HEK293T (cell line): ENCODE measurements around the gene RASL11A.

Source experiments
- CTCF ChIA-PET: fragments of 350-600 bp; formaldehyde crosslinking; extraction: SDS; loops from one replicate; lab custom pipeline; 2021; ENCODE audit warnings: antibody characterized with exemption, inconsistent platforms; lab: Yijun Ruan, JAX
- POLR2A ChIA-PET: fragments of 350-600 bp; formaldehyde crosslinking; extraction: SDS; loops from one replicate; lab custom pipeline; 2020; ENCODE audit warnings: antibody characterized with exemption, inconsistent platforms; lab: Yijun Ruan, JAX
- DNase-seq: peaks from one replicate; pipeline ENCODE4 v3.0.0; 2012; ENCODE audit warnings: mixed read lengths; ENCODE audit errors: extremely low spot score
- ARNT ChIP-seq: fragments of 450-650 bp; IDR thresholded peaks from 2 replicates; pipeline ENCODE4 v1.6.1; 2017; ENCODE audit warnings: mild to moderate bottlenecking
- BHLHE40 ChIP-seq: fragments of 450-650 bp; IDR thresholded peaks from 2 replicates; pipeline ENCODE4 v1.6.1; 2016; ENCODE audit warnings: mild to moderate bottlenecking, moderate library complexity, borderline replicate concordance
- CTBP1 ChIP-seq: fragments of 450-650 bp; IDR thresholded peaks from 2 replicates; pipeline ENCODE4 v1.6.1; 2016; ENCODE audit warnings: borderline replicate concordance
- ELF4 ChIP-seq: fragments of 450-650 bp; IDR thresholded peaks from 2 replicates; pipeline ENCODE4 v1.6.1; 2017; ENCODE audit warnings: antibody characterized with exemption
- FOXA1 ChIP-seq: fragments of 450-650 bp; IDR thresholded peaks from 2 replicates; pipeline ENCODE4 v1.6.1; 2016; ENCODE audit warnings: mild to moderate bottlenecking
- FOXK2 ChIP-seq: fragments of 450-650 bp; IDR thresholded peaks from 2 replicates; pipeline ENCODE4 v1.6.1; 2016; ENCODE audit warnings: mild to moderate bottlenecking
- FOXM1 ChIP-seq: fragments of 450-650 bp; IDR thresholded peaks from 2 replicates; pipeline ENCODE4 v1.6.1; 2017; ENCODE audit warnings: mild to moderate bottlenecking, borderline replicate concordance
- HDGF ChIP-seq: fragments of 450-650 bp; IDR thresholded peaks from 2 replicates; pipeline ENCODE4 v1.6.1; 2017; ENCODE audit warnings: antibody characterized with exemption, borderline replicate concordance
- L3MBTL2 ChIP-seq: fragments of 450-650 bp; conservative IDR thresholded peaks from 2 replicates; pipeline ENCODE4 v1.6.1; 2016; ENCODE audit warnings: mild to moderate bottlenecking
- LEF1 ChIP-seq: fragments of 450-650 bp; IDR thresholded peaks from 2 replicates; pipeline ENCODE4 v1.6.1; 2017; ENCODE audit warnings: mild to moderate bottlenecking, borderline replicate concordance
- NFRKB ChIP-seq: fragments of 450-650 bp; IDR thresholded peaks from 2 replicates; pipeline ENCODE4 v1.6.1; 2016; ENCODE audit warnings: mild to moderate bottlenecking, moderate library complexity
- PKNOX1 ChIP-seq: fragments of 450-650 bp; IDR thresholded peaks from 2 replicates; pipeline ENCODE4 v1.6.1; 2016
- SP1 ChIP-seq: fragments of 450-650 bp; IDR thresholded peaks from 2 replicates; pipeline ENCODE4 v1.6.1; 2017
- SUZ12 ChIP-seq: fragments of 450-650 bp; IDR thresholded peaks from 2 replicates; pipeline ENCODE4 v1.6.1; 2016; ENCODE audit warnings: mild to moderate bottlenecking
- TARDBP ChIP-seq: fragments of 450-650 bp; IDR thresholded peaks from 2 replicates; pipeline ENCODE4 v1.6.1; 2016
- ZNF384 ChIP-seq: fragments of 450-650 bp; IDR thresholded peaks from 2 replicates; pipeline ENCODE4 v1.6.1; 2016

RASL11A gene

GRCh38 chr13:27257233-27257568 lies 13.4 kb upstream of the RASL11A start:
- TF ChIP-seq TARDBP: no peak
- no peak for TF ChIP-seq L3MBTL2
- no peak for TF ChIP-seq FOXM1
- TF ChIP-seq ZNF384: no peak
- TF ChIP-seq PKNOX1: no peak
- no peak for TF ChIP-seq SP1
- TF ChIP-seq CTBP1: no peak
- CTCF ChIA-PET: interaction anchor here (0.8 kb wide), 1 partner anchor 272 kb away, joined by 7 read pairs; no protein-coding TSS in a partner anchor
- POLR2A ChIA-PET: no interaction called here

GRCh38 chr13:27257648-27258253 lies 12.9 kb upstream of the RASL11A start:
- TF ChIP-seq ARNT (no peak), L3MBTL2 (no peak), LEF1 (no peak), TARDBP (no peak), FOXK2 (no peak), SP1 (no peak), NFRKB (no peak), SUZ12 (no peak), BHLHE40 (no peak), FOXM1 (no peak), CTBP1 (no peak), ELF4 (no peak), ZNF384 (no peak), PKNOX1 (no peak), FOXA1 (no peak)
- ChIA-PET POLR2A (no interaction called here), CTCF (no interaction called here)
- no peak for DNase-seq

More at GRCh38 chr13:27257233-27257568, 13.4 kb upstream of the RASL11A start:
- no peak for DNase-seq

- ChIA-PET CTCF (interaction anchor here (0.8 kb wide), 1 partner anchor 203 kb away, joined by 3 read pairs; no protein-coding TSS in a partner anchor), POLR2A (no interaction called here)
- DNase-seq: no peak
- no peak for TF ChIP-seq SP1
- TF ChIP-seq LEF1: no peak
Observed at GRCh38 chr13:27258637-27259386, 11.8 kb upstream of the RASL11A start.

GRCh38 chr13:27259831-27260230 lies 10.8 kb upstream of the RASL11A start:
- no peak for TF ChIP-seq HDGF
- no peak for TF ChIP-seq ELF4
- TF ChIP-seq TARDBP: no peak
- TF ChIP-seq FOXK2: no peak
- no peak for TF ChIP-seq PKNOX1
- TF ChIP-seq L3MBTL2: no peak
- TF ChIP-seq ARNT: no peak
- TF ChIP-seq CTBP1: no peak
- TF ChIP-seq SP1: no peak
- no peak for TF ChIP-seq LEF1
- no peak for TF ChIP-seq ZNF384
- no peak for TF ChIP-seq NFRKB
- no peak for TF ChIP-seq SUZ12
- no peak for TF ChIP-seq FOXA1
- TF ChIP-seq BHLHE40: no peak
- TF ChIP-seq FOXM1: no peak
- POLR2A ChIA-PET: interaction anchor here (1.0 kb wide), 1 partner anchor 11 kb away, joined by 3 read pairs; the partner anchor contains the start of gene RASL11A
- CTCF ChIA-PET: interaction anchor here (0.8 kb wide), 1 partner anchor 204 kb away, joined by 3 read pairs; no protein-coding TSS in a partner anchor
- DNase-seq: no peak

- no peak for TF ChIP-seq LEF1
- TF ChIP-seq SUZ12: no peak
- no peak for TF ChIP-seq ELF4
- no peak for TF ChIP-seq ARNT
- no peak for TF ChIP-seq L3MBTL2
- TF ChIP-seq ZNF384: no peak
- TF ChIP-seq FOXK2: no peak
- TF ChIP-seq NFRKB: no peak
- TF ChIP-seq FOXM1: no peak
- TF ChIP-seq HDGF: no peak
- TF ChIP-seq FOXA1: no peak
- TF ChIP-seq CTBP1: no peak
- no peak for TF ChIP-seq TARDBP
- no peak for TF ChIP-seq PKNOX1
- TF ChIP-seq SP1: no peak
- no peak for TF ChIP-seq BHLHE40
- ChIA-PET POLR2A (no interaction called here), CTCF (no interaction called here)
- DNase-seq: no peak
Observed at GRCh38 chr13:27261396-27261795, 9.2 kb upstream of the RASL11A start.
